AG08396 (cell line): ENCODE data around the gene FH.

Source experiments
- DNase-seq: peaks from one replicate; pipeline ENCODE4 v3.0.0; 2012; ENCODE audit warnings: low spot score, mixed read lengths

FH gene

DNA sequence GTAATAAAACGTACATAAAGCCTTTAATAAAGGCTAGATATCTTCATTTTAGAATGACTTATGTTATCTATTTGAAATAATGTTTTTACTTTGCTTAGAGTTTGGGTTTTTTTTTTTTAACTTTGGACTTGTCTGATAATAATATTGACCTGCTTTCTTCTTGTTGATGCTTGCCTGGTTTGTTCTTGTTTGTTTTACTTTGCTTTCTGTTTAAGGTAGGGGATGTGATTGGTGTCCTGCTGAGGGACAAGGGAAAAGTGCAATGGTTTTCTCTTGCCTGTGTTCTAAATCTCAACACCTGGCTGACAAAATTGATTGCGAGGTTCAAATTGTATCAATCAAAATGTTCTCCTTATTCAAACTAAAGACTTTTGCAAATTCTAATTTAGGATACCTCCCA, 2.2 kb upstream of the FH start:
- no peak for DNase-seq

DNA sequence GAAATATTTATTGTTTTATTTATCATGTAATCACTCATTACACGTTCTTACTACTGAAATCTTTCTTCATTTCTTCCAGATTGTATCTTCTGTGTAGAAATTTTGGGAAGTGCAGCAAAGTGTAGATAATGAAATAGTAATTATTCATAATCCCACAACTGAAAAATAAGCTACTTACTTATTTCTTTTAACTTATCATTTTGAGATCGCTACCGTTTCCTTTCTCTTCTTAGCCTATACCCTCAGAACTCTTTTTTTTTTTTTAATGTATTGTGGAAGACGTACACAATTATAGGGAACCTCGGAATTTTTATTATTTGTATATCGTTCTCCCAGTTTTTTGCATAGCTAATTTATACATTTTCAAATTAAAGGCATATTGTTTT, 518 bp upstream of the FH start:
- no peak for DNase-seq

DNA sequence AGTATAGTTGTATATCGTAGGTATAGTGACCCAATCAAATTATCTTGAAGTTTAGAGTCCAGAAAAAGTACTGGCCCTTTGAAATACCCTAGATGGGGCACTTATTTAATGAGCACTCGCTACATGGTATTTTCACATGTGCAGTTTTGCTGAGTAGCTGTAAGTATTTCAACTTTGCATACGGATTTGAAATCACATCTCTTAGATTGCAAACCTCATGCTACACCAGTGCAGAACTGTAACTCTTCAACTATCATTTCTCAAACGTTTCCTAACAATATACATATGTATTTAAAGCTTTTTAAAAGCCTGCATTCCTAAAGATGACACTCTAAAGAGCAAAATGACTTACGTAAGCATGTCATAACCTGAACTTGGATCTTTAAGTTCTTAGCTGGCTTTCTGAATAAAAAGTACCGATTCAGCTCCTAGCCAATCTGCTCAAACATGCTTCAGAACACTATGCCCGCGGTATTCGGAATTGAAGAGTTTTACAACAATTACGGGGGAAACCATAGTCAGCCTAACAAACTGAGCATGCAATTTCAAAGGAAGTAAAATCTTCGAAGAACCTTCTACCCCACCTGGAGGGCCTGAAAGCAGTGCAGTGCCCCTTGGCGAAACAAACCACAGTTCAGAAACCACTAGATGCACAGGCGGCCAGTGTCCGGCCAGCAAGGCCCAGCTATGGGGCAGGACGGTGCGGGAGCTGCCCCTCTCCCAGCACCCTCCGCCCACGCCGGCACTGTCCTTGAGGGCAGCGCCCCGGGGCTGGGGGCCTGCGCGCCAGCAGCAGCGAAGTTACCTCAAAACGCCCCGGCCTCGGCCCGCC, 863 bp downstream of the FH start:
- DNase-seq: peak; percentile 20

DNA sequence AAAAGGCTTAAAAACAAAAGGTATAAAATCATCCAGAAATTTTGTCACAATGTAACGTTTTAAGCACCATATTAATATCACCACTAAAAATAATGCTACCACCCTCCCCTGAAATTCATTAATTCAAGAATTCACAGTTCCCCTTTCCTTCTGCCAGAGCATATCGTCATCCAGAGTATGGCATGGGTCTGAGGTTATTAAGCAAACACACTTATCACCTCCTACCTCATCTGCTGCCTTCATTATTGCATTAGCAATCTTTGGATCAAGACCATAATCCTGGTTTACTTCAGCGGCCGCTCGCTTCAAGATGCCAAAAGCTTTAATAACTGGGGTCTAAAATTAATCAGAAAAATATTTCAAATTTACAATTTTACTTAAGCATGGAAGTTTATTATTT, 6.2 kb downstream of the FH start:
- DNase-seq: no peak

DNA sequence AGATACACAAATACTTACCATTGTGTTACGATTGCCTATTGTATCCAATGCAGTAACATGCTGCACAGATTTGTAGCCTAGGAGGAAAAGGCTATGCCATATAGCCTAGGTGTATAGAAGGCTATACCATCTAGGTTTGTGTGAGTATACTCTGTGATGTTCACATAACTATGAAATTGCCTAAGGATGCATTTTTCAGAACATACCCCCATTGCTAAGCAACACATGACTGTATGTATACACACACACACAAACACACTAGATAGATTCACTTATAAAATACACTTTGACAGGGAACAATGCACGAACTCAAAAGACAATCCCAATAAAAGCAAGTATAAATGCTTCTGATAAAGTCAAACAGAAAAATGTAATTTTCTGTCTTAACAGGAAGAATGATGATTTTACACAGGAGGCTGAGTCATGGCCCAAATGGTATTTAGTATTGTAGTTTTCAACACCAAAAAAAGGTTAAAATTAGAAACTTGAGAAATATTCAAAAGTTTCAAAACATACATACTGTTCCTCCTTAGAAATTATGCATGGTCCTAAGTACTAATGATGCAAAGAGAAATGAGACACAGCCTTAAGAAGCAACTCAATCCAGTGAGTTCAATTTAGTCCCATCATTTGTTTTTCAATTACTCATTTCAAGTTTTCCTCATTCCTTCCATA, 12.2 kb downstream of the FH start:
- DNase-seq: no peak

DNA sequence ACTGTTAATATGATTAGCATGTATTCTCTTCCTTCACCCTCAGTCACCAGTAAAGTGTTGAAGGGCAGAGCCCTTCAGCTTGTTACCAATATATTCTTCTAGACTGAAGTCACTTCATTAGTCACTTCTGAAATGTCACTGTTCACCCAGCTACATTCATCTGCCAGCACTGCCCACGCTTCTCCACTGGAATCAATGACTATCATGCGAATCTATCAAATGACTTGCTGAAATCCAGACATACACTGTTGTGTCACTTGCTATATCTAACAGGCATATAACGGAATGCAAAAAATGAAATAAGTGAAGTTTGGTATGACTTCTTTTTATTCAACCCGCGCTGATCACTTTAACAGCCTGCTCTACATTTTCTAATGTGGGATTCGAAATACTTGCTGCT, 16.1 kb downstream of the FH start:
- no peak for DNase-seq

DNA sequence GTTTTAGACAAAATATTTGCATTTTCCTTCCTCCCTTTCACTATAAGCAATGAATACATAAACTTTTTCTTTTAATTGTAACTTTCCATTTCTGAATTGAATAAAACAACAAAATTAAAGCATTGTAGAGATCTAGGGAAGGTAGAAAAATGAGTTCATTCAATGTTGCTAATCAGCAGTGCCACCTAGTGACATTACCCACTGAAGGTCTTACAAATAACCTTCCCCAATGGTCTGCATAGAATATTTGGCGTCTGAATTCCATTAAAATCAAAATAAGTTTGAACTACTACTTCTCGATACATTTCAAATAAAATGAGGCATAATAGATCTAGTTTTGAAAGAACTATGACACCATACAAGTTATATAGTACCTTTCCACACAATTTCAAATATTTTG, 19.6 kb downstream of the FH start:
- peak; percentile 14 for DNase-seq

DNA sequence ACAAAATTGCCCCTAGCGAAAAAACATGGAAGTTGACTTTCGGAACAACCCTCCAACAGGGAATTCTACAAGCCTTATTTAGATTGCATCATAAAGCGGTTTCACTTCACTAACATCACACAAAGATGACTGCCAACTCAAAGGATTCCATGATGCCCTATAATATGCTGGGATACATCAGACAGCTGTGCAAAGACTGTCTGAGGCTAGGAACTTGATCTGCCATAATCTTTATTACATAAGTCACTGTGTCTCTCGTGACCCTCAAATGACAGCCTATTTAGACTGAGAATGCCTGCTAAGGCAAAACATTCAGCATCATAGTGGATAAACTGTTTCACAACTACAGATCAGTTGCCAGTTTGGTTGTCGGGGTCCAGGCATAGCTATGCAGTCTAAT, 23.8 kb downstream of the FH start:
- DNase-seq: no peak

DNA sequence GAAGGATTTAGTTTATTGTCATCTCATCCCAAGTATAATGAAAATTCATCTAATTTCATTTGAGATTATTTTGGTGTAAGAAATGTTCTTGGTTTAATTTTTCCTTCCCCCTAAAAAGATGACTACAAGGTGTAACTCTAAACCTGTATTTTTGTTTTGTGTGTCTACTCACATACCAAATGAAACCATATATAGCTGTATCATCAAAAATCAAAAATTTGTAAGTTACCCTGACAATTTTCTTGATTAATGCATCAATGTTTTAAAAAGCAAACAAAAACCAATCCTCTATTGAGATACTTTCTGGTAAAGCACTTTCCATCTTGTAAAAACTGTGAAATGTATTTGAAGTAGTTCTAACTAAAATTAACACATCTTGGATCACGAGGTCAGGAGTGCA, 30.8 kb downstream of the FH start:
- DNase-seq: no peak

DNA sequence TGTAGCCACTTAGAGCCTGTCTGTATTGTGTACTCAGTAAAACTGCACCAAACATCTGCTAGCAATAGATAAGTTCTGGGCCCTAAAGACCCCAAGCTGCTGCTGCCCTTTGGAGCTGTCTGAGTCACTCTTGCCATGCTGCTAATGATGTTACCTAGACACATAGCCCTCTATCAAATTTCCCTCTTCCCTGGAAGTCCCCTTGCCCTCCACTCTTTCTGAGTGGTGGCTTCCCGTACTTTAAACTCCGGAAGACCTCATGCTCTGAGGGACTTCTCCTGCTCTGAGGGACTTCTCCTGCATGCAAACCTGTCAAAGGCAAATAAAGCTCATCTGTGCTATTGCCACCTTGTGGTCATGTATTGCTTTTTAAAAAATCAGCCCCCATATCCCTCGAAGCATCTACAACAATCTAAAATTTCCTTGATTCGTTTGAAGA, 34.0 kb downstream of the FH start:
- DNase-seq: no peak

DNA sequence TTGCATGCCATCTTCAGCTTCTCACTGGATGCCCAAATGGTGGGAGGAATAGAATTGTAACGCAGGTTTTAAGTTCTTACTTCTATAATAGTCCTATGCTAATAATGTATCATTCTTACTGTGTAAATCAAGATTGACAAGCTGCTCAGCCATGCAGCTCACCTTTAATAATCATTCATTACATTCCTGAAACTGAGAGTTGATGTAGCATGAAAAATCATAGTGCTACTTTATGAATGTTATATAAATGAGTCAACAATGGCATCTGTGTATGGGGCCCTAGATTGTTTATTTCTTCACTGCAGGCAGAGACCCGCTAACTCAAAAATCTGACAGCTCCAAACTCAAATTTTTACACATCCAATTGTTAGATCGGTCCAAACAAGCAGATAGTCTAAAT, 34.4 kb downstream of the FH start:
- DNase-seq: no peak

DNA sequence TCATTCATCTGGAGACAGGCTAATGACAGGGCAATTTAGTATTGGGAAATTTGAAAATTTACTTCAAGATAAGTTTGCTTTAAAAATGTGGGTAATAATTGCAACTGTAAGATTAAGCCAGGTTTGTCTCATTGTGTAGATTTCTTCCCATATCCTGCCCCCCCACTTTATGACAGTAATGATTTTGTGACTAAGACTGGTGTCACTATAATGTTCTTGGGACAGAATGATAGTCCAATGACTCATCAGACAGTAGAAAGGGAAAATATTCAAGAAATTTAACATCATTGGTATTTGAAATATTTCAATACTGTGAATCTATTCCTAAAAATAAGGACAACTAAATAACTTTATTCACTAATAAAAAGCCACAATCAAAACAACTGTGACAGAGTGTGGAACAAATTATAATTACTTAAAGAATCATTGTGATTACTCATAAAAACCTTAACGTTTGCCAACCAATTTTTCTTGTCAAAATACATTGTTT, 36.7 kb downstream of the FH start:
- DNase-seq: peak; percentile 33

DNA sequence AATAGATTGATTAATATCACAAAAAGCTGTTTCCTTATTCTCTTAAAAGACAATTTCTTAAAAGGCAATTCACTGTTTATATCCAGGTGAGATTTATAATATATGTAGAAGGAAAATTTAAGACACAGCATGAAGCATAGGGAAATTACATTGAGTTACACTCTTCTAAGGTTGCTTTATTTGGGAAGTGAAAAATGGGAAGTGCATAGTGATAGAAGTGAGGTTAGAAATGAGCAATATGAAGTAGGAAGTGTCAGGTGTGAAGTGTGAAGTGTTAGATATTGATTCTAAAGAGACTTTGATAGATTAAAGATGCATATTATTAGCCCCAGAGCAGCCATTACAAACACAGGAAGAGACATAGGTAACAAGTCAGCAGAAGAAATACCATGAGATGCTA, 40.3 kb downstream of the FH start:
- DNase-seq: no peak

DNA sequence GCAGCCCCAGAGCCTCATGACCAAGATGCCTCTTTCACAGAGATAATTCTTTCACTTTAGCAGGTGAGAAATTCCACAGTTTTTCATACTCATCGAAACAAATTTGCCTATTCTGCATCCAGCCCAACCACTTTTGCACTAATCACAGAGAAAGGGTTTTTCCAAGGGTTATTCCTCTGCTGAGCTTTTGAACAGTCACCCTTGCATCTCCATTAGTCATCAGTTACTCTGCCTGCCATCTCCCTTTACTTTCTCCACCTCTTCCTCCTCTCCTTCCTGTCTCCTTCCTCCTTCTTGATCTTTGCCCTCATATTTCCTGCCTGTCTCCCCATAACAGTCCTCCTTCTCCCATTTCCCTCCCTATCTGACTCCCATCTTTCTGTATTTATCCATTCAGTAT, 43.9 kb downstream of the FH start:
- peak; percentile 8 for DNase-seq

DNA sequence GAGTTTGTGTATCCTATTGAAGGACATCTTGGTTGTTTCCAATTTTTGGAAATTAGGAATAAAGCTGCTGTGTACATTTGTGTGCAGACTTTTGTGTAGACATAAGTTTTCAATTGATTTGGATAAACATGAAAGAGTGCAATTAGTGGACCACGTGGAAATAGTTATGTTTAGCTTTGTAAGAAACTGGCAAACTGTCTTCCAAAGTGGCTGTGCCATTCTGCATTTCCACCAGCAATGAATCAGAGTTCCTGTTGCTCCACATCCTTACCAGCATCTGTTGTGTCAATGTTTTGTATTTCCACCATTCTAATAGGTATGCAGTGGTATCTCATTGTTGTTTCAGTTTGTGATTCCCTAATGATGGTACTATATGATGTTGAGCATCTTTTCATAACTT, 46.5 kb downstream of the FH start:
- DNase-seq: no peak

DNA sequence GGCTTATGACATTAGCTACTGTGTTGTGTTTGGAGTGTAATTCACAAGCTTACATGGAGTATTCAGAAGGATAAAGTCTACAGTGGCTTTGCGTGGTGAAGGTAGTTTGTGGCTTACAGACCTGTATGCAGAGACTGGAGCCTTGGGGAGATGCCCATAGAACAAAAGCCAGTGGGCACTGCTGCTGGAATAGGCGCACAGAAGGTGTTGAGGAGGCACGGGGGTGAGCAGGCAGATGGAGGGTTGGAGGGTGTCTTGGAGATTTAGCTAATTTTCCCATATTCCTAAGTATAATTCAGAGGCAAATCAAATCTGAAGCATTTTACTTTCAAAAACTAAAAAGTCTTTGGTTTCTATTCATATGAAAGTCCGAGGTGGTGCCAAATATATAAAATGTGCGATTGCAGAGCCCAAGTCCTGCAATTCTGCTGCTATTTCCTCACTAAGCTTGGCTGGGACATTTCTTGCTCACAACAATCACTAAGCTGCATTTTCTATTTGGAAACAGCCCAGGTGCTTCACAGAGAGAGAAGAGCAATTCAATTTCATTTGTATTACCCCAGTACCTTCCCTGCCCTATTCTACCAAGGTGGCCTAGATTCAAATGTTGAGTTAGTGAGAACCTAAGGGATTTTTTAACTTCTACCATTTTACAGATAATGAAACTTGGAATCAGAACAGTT, 48.5 kb downstream of the FH start:
- no peak for DNase-seq

DNA sequence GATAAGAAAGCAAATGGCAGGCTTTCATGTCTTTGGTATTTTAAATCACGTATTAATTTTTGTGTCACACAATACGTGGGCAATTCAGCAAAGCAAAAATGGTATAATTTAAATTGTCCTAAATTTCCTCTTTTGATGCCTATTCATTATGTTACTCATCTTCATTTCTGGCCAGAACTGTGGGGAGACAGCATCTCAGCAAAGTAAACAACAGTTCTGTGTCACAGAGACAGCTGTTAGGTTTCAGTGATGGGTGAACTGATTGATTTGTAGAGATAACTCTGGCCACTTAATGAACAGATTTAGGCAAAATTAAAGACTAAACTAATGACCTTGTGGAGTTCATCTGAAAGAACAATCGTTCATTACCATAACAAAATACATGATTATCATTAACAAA, 49.2 kb downstream of the FH start:
- DNase-seq: no peak

DNA sequence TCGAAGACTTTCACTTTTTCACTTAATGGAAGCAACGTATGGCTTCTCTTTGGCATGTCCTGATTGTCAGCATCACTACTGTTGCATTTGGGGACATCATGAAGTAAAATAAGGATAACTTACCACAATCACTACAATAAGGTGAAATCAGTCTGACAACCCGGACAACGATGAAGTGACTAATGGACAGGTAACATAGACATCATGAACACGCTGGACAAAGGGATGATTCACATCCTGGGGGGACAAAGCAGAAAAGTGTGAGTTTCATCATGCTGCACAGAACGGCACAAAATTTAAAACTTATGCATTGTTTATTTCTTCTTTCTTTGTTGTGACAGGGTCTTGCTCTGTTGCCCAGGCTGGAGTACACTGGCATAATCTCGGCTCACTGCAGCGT, 53.9 kb downstream of the FH start:
- DNase-seq: no peak

DNA sequence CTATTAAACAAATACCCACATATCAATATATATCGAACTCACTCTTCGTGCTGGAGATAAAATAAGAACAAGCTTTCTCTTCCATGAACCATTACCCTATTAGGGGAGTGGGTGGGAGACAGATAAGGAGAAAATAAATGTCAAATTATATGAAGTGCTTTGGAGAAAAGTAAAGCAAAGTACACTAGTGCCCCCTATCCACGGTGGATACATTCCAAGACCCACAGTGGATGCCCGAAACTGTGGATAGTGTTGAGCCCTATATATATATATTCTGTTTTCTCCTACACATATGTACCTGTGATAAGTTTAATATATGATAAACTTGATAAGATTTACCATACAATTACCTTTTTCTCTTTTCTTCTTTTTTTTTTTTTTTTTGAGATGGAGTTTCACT, 54.6 kb downstream of the FH start:
- no peak for DNase-seq

DNA sequence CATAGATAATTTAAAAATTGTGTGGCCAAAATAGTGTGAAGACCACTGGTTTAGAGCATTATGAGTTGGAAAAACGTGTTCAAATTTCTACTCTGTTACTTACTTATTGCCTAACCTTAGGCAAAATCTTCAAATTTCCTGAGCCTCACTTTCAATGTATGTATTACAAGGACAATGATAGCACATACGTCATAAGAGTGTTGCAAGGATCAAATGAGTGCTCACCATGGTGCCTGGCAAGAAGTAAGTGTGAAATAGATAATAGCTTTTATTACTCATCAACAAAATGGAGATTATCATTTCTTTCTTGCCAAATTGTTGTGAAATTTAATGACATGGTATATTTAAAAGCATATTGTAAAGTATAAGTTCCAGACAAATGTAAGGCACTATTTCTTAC, 57.2 kb downstream of the FH start:
- DNase-seq: no peak

DNA sequence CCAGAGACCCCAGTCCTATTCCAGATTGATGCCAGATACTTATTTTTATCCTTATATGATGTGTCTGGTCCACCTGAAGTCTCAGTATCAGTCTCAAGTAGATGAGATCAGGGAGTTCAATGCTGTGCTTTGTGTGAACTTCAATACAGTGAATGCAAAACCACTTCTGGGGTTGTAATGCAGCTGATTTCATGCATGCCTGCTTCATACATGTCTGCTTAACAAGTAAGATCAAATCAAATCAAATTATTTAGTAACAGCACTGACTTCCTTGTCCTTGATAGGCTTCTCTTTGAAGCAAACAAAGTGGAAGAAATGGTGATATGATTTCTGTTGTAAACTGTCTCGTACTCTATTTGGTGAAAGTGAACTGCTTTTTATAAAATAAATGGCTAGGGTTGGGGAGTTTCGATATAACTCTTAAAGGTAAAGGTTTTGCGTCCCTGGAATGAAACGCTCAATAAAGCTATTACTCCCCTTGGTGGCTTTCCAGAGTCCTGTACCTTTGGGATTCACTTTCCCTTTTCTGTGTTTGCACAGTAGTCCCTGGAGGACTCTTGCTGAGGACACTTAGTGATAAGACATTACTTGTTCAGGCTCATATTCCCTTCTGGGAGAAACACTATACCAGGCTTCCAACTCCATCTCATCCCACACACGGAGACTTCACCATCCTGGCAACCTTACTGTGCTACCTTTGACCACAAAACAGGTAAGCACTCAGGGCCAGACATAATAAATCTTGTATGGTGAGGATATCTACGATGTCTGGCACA, 59.3 kb downstream of the FH start:
- no peak for DNase-seq

DNA sequence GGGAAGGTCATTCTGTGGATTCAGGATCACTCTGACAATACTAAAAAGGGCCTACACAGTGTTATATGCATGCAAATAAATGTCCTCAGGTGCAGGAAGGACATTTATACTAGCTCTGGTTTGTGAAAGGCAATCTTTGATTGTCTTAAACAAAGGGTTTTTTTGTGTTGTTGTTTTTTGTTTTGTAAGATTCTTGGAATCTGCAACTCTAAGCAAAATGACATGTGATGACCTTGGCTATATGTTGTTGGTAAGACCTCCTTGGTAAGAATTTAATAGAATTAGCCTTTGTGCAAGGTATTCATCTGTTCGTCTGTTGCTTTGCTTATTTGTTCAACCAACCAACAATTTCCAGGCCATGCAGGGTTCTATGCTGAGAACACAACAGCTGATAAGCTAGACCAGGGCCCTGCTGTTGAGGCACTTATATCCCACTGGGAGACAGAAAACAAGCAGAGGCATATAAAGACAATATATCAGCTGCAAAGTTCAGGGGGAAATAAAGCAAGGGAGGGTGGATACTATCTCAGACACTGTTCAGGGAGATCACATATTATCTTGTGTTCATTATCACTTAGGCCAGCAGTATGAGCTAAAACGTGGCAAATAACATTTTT, 60.3 kb downstream of the FH start:
- DNase-seq: no peak
